NCI-H1092 treated with DMSO at 0.1 percent for 48 hours (cell line): ENCODE data around the gene SPEF2.
"Not testable (repeated sequence)": the region's sequence is repeated elsewhere in the genome, so short reads cannot be mapped to it uniquely, and the experiment has no call there.

Experiments
- DNase-seq: peaks from one replicate; lab custom pipeline; 2025; lab: John Stamatoyannopoulos, UW

SPEF2 gene

GRCh38 chr5:35854248-35854647, 236.6 kb downstream of the SPEF2 start:
- DNase-seq = no peak

- DNase-seq = no peak
Observed at GRCh38 chr5:35855187-35855586, 237.5 kb downstream of the SPEF2 start.

- not testable (repeated sequence) for DNase-seq
Observed at GRCh38 chr5:35856186-35856764, 238.6 kb downstream of the SPEF2 start.

GRCh38 chr5:35856765-35857351, 239.2 kb downstream of the SPEF2 start, which contains the start of gene IL7R:
IL7R (plus strand) TSS chr5:35856891; CDS start chr5:35856978, 87 bp downstream.
- DNase-seq = no peak

- DNase-seq = no peak
Observed at GRCh38 chr5:35857606-35858205, 240.0 kb downstream of the SPEF2 start.

GRCh38 chr5:35859101-35859661, 241.5 kb downstream of the SPEF2 start:
- DNase-seq = no peak

GRCh38 chr5:35860686-35861085, 243.0 kb downstream of the SPEF2 start:
- DNase-seq = no peak

GRCh38 chr5:35861718-35862117, 244.1 kb downstream of the SPEF2 start:
- no peak for DNase-seq

GRCh38 chr5:35862126-35862525, 244.5 kb downstream of the SPEF2 start:
- DNase-seq = no peak

- no peak for DNase-seq
Observed at GRCh38 chr5:35863159-35863558, 245.5 kb downstream of the SPEF2 start.
